NOMO-1 treated with dmso at 0.1 percent for 144 hours (cell line): ENCODE data around the gene SPATA21.
"Not testable (repeated sequence)": the region's sequence is repeated elsewhere in the genome, so short reads cannot be mapped to it uniquely, and the experiment has no call there.

ENCODE experiments used
- DNase-seq: peaks from one replicate; lab custom pipeline; 2025; ENCODE audit not compliant: unreplicated experiment; lab: John Stamatoyannopoulos, UW

The SPATA21 gene

DNA sequence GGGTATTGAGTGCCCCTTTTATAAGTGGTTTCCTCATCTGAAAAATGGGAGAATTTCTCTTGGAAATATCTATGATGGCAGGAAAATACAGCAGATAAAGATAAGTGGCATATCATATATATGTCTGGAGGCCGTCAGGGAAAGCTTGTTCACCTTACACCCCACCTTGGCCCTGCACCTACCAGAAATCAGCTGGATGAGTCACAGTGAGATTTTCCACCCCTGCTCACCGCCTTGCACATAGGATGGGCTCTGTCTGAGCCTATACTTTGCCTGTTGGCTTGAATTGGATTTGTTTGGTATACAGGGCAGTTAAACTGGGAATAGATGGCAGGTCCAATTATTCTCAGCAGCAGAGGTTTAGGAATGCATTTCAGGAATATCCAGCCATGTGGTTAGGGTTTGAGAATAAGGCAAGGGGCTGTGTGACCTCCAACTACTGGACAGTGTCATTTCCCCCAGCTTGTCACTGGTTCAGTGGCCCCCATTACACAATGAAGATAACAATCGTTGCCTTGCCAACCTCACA, at the start of gene SPATA21:
Gene SPATA21 (minus strand): TSS at position 479 of the 529 bp plus-strand sequence. CDS start 6,053 bp downstream, outside the sequence.
- DNase-seq: no peak

DNA sequence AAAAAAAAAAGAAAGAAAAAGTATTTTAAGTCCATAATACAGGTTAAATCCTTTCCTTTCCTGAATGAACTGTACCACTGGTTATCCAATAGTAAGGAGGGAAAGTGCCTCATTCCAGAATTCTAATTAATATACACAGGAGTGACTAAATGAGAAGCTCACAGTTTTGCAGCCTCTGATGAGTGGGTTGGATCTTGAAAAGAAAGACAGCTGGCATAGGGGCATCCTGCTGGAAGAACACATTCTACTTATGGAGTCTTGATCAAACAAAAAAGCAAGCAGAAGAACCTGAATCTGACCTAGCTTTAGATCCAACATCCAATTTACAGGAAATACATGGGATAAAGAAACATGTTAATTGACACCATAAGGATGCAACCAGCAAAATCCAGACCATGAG, 49.8 kb upstream of the SPATA21 start:
- not testable (repeated sequence) for DNase-seq

- DNase-seq: not testable (repeated sequence)
Observed at GRCh38 chr1:16486316-16486715, 49.1 kb upstream of the SPATA21 start.

DNA sequence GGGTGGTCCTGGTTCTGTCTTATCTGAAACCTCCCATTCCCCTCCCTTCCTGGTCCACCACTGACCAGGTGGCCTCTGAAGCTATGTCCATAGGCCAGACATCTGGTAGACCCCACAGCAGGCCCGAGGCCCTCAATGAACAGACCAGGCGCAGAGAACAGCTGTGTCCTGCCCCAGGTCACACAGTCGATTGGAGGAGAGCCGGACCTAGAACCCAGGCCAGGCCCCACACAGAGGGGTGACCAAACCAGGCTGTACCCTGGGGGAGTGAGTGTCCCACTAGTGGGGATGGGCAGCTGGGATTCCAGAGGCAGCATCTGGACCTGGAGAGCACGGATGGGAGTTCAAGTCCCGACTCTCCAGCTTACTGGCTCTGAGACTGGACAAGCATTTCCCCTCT, 47.7 kb upstream of the SPATA21 start:
- no peak for DNase-seq

DNA sequence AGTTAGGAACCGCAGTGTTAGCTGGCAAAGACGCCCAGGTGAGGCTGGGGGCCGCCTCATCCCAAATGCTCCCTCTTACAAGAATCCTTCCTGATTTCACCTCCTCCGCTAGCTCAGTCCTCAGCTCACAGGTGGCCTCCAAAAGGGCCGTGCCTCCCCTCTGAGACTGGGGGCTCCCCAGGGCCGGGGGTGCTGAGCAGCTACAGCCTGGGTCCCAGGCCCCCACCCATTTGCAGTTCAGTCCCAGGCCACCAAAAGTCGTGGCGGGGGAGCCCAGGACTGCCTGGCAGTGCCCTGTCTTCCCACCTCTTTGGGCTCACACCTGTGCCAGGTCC, 47.2 kb upstream of the SPATA21 start:
- DNase-seq: no peak

- DNase-seq: not testable (repeated sequence)
Observed at GRCh38 chr1:16483639-16484500, 46.6 kb upstream of the SPATA21 start.

- DNase-seq: not testable (repeated sequence)
Observed at GRCh38 chr1:16483146-16483545, 45.9 kb upstream of the SPATA21 start.

DNA sequence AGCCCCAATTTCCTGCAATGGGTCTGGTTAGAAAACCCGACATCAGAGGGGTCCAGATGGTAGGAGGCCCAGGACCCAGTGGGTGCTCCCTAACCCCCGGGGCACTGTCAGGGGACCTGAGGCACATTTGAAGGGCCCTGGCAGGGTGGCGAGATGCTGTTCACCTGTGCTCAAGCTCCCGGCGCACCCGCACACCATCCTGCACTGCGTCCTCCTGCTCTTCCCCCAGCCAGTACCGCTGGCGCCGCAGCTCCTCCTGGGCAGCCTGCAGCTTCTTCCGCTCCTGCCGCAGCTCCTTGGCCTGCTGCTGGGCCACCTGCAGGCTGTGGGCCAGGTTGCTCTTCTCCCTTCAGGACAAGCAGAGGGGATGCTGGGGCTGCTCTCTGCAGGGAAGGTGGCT, 40.9 kb upstream of the SPATA21 start:
- no peak for DNase-seq

DNA sequence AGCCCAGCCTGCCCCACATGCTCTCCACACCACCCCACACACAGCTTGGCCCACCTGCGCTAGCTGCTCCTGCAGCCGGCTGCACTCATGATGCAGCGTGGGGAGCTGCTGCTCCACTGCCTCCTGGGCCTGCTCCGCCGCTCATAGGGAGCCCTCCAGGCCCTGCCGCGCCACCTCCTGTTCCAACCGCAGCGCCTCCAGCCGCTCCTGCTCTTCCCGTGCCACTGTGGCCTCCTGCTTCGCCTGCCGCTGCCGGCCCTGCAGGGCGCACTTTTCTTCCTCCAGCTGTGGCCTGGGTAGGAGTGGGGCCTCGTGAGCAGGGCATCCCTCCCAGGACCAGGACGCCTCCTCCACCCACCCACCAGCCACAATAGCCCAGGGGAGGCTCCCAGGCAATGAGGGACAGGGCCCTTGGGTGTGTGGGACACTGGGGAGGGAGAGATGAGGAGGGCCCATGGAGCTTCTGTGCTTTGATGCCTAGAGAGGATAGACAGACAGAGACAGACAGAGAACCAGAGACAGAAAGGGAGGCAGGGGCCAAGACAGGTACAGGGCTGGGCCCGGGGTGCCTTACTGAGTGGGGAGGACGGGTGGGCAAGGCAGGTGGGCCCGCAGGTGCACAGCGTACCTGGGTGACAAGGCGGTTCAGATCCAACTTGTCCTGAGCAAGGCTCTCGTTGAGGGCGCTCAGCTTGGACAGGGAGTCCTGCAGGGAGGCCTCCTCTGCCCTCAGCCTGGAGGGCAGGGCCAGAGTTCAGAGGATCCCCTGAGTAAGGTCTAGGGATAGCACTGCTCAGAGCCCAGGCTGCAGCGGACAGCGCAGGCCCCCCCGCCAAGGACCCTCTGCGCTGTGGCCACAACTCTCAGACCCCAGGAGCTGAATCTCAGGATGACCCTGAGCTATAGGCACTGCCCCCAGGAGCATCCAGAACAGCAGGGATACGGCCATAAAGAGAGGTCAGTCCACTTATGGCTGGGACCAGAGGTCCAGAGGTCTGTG, 38.8 kb upstream of the SPATA21 start:
- not testable (repeated sequence) for DNase-seq

- not testable (repeated sequence) for DNase-seq
Observed at GRCh38 chr1:16474891-16475290, 37.7 kb upstream of the SPATA21 start.

DNA sequence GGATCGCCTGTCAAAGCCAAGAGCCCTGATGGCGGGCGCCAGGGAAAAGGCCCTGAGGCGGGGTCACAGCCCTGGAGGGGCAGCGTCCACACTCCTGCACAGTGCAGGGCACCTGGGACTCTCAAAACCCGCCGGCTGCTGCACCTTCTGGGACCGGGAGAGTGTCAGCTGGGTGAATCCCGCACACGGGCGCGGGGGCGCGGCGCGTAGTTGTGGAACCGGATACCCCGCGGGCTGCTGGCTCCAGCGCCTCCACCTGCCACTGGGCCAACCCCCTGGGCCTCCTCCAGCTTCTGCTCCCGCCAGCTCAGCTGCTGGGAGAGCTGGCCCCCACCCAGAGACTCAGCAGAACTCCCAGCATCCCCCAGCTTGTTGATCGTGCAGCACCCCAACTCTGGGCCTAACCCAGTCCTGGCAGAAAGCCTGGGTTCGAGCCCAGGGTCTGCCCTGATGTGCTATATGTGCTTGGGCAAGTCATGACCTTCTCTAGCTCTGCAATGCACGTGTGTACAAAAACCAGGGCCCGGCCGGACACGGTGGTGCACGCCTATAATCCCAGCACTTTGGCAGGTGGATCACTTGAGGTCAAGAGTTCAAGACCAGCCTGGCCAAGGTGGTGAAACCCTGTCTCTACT, 37.1 kb upstream of the SPATA21 start:
- no peak for DNase-seq

DNA sequence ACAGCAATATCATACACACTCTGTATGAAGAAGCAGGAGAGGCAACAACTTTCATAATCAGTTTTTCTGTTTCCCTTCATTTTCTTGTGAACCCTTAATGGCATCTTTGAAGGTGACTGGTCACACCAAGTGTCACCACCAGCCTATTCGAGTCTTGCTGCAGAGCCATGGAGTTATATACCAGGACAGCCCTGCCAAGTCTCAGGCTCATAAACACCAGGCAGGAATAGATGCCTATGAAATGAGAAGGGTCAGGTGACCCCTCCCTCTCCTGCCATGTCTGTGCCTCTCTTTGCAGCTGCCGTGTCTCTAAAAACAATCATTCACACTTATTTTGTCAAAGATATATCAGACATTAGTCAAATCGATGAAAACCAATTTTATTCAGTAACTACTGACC, 31.3 kb upstream of the SPATA21 start:
- DNase-seq: no peak

- no peak for DNase-seq
Observed at GRCh38 chr1:16464917-16465625, 27.8 kb upstream of the SPATA21 start.

- no peak for DNase-seq
Observed at GRCh38 chr1:16462773-16463330, 25.6 kb upstream of the SPATA21 start.

DNA sequence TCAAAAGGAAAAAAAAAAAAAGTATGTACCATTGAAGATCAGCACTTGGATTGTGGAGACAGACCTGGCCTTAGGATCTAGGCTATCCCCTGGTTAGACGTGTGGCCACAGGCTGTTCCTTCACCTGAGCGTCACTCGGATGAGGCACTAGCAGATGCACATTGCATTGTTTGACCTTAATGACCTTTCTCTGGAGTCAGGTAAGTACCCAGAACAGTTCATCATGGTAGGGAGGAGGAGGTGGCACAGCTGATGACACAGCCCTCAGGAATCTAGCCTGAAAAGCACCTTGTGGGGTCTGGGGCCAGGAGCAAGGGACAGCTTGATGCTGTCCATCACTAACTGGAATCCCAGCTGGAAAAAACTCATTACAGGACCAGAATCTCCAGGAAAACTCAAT, 24.5 kb upstream of the SPATA21 start:
- no peak for DNase-seq

- no peak for DNase-seq
Observed at GRCh38 chr1:16459352-16459925, 22.2 kb upstream of the SPATA21 start.

- no peak for DNase-seq
Observed at GRCh38 chr1:16458831-16459230, 21.6 kb upstream of the SPATA21 start.

- not testable (repeated sequence) for DNase-seq
Observed at GRCh38 chr1:16456151-16456550, 18.9 kb upstream of the SPATA21 start.

- DNase-seq: not testable (repeated sequence)
Observed at GRCh38 chr1:16454909-16455308, 17.7 kb upstream of the SPATA21 start.
